Measurements from ENCODE around the gene STUB1.

- TF ChIP-seq POLR2AphosphoS5 (IDR thresholded peaks at IDR 0.05; ENCODE audit: borderline replicate concordance, low read depth, low read length): no peak
- no peak for TF ChIP-seq EZH2 (IDR thresholded peaks at IDR 0.05)
- no peak for TF ChIP-seq FOXP2 (optimal IDR thresholded peaks at IDR 0.05; ENCODE audit: control extremely low read depth, extremely low read length, insufficient read depth)
Observed at GRCh38 chr16:705431-706188, 25.4 kb downstream of the STUB1 start, which contains the start of gene FBXL16.

All from SK-N-MC (cell line).